HG03439 (cell line): ENCODE measurements around the gene DHX8.

Experiments used
- ATAC-seq: cut with Tn5 transposase; IDR thresholded peaks from one replicate; pipeline ENCODE4 v1.9.1; 2021; ENCODE audit warnings: mild to moderate bottlenecking, moderate library complexity; ENCODE audit not compliant: unreplicated experiment

Gene DHX8

DNA sequence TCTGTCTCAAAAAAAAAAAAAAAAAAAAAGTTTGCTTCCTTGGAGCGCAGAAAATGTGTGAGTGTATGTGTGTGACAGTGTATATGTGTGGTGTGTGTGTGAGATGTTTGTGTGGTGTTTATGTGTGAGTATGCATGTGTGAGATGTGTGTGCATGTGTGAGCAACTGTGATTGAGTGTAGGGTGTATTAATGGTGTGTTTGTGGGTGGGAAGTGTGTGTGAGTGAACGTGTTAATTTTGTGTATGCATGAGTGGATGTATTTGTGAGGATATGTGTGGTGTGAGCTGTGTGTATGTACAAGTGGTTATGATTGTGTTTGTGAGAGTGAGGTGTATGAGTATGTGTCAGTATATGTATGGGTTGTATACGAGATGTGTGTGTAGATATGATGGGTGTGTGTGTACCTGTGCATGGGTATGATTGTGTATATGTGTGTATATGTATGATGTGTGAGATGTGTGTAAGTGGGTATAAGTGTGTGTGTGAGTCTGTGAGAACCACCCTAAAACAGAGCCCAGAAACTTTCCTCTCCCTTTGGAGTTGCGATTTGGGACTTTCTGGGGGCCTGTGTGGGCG lies 84.8 kb downstream of the DHX8 start:
- no peak for ATAC-seq

DNA sequence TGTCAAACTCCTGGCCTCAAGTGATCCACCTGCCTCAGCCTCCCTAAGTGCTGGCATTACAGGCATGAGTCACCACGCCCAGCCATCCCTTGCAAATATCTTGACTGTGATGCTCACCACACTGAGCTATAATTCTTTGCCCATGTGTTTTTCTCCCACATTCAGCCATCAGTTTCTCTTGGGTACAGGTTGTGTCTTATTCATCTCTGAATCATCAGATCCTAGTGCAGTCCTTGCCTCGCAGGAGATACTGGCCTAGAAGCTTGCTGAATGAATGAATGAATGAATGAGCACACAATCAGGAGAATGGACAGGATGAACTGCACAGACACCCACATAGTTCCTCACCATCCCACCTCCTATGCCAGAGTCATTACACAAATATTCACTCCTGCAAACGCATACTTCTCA lies 86.7 kb downstream of the DHX8 start:
- ATAC-seq = no peak

DNA sequence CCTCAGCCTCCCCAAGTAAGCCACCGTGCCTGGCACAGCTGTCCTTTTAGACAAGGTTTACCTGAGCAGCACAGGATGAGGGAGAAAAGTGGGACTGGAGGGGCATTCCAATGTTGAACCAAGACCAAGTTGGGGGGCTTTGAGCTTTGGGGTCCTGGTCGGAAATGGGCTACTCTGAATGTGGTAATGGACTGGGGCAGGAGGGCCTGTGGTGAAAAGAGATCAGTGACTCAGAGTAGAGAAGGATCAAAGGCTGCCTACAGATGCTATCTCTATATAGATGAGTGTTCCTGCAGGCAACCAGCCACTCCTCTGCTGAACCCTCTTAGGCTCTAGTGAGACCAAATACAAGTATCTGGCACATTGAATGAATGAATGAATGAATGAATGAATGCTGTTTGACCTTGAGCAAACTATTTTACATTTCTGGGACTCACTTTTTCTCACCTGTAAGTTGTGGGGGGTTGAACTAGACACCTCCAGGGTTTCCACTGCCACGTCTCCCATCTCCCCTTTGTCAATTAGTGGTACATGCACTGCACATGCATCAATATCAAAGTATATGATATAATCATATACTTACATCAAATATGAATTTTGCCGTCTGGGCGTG lies 88.7 kb downstream of the DHX8 start:
- no peak for ATAC-seq

- ATAC-seq = no peak
These were observed 90.0 kb downstream of the DHX8 start for GRCh38 chr17:43573579-43574321.

- no peak for ATAC-seq
These were observed 90.6 kb downstream of the DHX8 start for GRCh38 chr17:43574348-43574747.

DNA sequence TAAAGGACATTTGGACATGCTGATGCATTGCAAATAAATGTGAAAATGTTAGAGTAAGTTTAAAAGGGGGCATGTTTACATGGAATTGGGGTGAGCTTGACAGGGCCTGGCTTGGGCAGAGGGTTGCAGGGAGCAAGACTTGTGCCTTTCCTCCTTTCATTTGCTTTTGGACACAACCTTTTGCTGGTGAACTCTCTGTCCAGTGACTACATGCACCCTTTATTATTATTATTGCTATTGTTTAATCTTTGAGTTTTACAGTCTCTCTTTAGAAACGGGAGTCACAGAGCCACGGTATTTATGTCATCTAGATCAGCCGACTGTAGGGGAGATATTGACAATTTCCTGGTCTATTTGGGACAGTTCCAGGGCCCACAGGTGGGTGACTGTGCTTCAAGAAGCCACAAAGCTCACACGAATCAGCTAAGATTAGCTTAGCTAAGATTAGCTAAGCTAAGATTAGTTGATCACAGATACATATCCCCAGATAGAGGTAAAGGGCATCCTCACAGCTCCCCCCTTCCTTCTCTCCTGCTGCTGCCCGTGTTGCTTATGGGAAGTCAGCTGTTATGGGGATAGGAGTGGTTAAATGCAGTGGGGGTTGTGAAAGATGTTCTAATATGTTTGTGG lies 91.2 kb downstream of the DHX8 start:
- ATAC-seq = no peak
